PC-9 (cell line): ENCODE results near the gene ADORA2A. TPM values are rescaled to one million over a fixed set of nuclear protein-coding genes. Genes with fewer than 3 reads are reported as not detected.

Experiments used
- BruUV-seq: library from RNA; stranded (reverse); fragments of 400-500 nt; replicated peaks from 2 replicates; lab custom pipeline; 2021; lab: Mats Ljungman, UMichigan
- CTCF ChIA-PET: fragments of 300-600 bp; sonication (Branson Sonifier 250); formaldehyde crosslinking; loops from one replicate; lab custom pipeline; 2022; ENCODE audit warnings: antibody characterized with exemption; lab: Charles Lee
- POLR2A ChIA-PET: fragments of 300-600 bp; sonication (Branson Sonifier 250); formaldehyde crosslinking; loops from one replicate; lab custom pipeline; 2022; ENCODE audit warnings: antibody characterized with exemption; ENCODE audit not compliant: unreplicated experiment; lab: Charles Lee
- DNase-seq, 2 experiments: peaks; one replicate each; pipeline versions ENCODE4 v3.0.0 to v3.0.0-alpha.2; 2015 to 2022; ENCODE audit warnings: mixed read lengths in 1 of 2
- H2AFZ ChIP-seq: fragments of 200-600 bp; sonication (generic); 2 replicates; pipeline ENCODE4 v1.8.1; 2017; ENCODE audit warnings: antibody characterized with exemption
- H3F3A ChIP-seq: fragments of 200-600 bp; sonication (generic); 2 replicates; pipeline ENCODE4 v1.8.1; 2017; ENCODE audit warnings: antibody characterized with exemption, mild to moderate bottlenecking, low read depth; ENCODE audit not compliant: insufficient read depth
- H3K27ac ChIP-seq: fragments of 200-600 bp; sonication (generic); 2 replicates; pipeline ENCODE4 v1.6.1; 2016; ENCODE audit warnings: mixed run types
- H3K27me3 ChIP-seq: fragments of 200-600 bp; sonication (generic); 2 replicates; pipeline ENCODE4 v1.6.1; 2016; ENCODE audit warnings: low read depth, mixed run types; ENCODE audit not compliant: insufficient read depth
- H3K36me3 ChIP-seq: fragments of 200-600 bp; sonication (generic); 2 replicates; pipeline ENCODE4 v1.6.1; 2016; ENCODE audit warnings: low read depth, mixed run types
- H3K4me1 ChIP-seq: fragments of 200-600 bp; sonication (generic); replicated peaks from 2 replicates; pipeline ENCODE4 v1.6.1; 2016; ENCODE audit warnings: mixed run types; ENCODE audit not compliant: insufficient read depth
- H3K4me2 ChIP-seq: fragments of 200-600 bp; sonication (generic); 2 replicates; pipeline ENCODE4 v1.6.1; 2017; ENCODE audit warnings: mixed run types
- H3K4me3 ChIP-seq: fragments of 200-600 bp; sonication (generic); 2 replicates; pipeline ENCODE4 v1.6.1; 2016; ENCODE audit warnings: mixed run types
- H3K79me2 ChIP-seq: fragments of 200-600 bp; sonication (generic); 2 replicates; pipeline ENCODE4 v1.6.1; 2017; ENCODE audit warnings: low read depth, mixed run types
- H3K9me2 ChIP-seq: fragments of 200-600 bp; sonication (generic); 2 replicates; pipeline ENCODE4 v1.8.1; 2017; ENCODE audit warnings: mild to moderate bottlenecking; ENCODE audit not compliant: insufficient read depth
- H3K9me3 ChIP-seq: fragments of 200-600 bp; sonication (generic); 2 replicates; pipeline ENCODE4 v1.8.1; 2016; ENCODE audit warnings: low read depth; ENCODE audit not compliant: insufficient read depth
- H4K20me1 ChIP-seq: fragments of 200-600 bp; sonication (generic); 2 replicates; pipeline ENCODE4 v1.8.1; 2017; ENCODE audit not compliant: insufficient read depth
- CTCF ChIP-seq: fragments of 200-600 bp; sonication (generic); conservative IDR thresholded peaks from 2 replicates; pipeline ENCODE4 v1.6.1; 2017; ENCODE audit warnings: mixed run types, antibody characterized with exemption, mild to moderate bottlenecking, moderate library complexity
- EZH2 ChIP-seq: fragments of 200-600 bp; sonication (generic); IDR thresholded peaks from 2 replicates; pipeline ENCODE4 v1.8.0; 2017; ENCODE audit warnings: antibody characterized with exemption, low read depth
- intact Hi-C: fragments of 100-400 bp; cut with micrococcal nuclease; formaldehyde crosslinking; loops from one replicate; pipeline ENCODE4 v1.10.0; 2022; ENCODE audit not compliant: unreplicated experiment
- total RNA-seq: library from RNA; stranded (reverse); gene quantifications from 2 replicates; pipeline ENCODE4 v1.2.3, GENCODE V29; 2021

The ADORA2A gene
- total RNA-seq, 1 experiment from 2014 or later = 1.8 TPM

- no peaks in the 10 kb centered on the region for H3K9me3 ChIP-seq
- H3K4me2 ChIP-seq = peak overlapping the region; percentile 66
- ChIA-PET POLR2A (interaction anchor here (0.6 to 0.7 kb wide), 2 partner anchors 84 to 105 kb away, joined by 4 read pairs; no protein-coding TSS in a partner anchor), CTCF (interaction anchor here (0.6 kb wide), 1 partner anchor 216 kb away, joined by 16 read pairs; no protein-coding TSS in a partner anchor)
- H3K36me3 ChIP-seq = 0 out of 2 replicates have a peak, but pooled peaks cover 9% of the 10 kb centered on the region
- H3F3A ChIP-seq = peaks cover 37% of the 10 kb centered on the region
- peaks cover 33% of the 10 kb centered on the region for H3K4me1 ChIP-seq
- TF ChIP-seq EZH2 (no peak), CTCF (no peak)
- 0 out of 2 replicates have a peak, but pooled peaks cover 6% of the 10 kb centered on the region for H3K79me2 ChIP-seq
- intact Hi-C loops = loop anchor here (5.0 kb wide), 1 partner anchor 120 kb away; no protein-coding TSS in a partner anchor
- peak overlapping the region; percentile 25; the same call in 1 of the 2 replicates for H3K4me3 ChIP-seq
- H4K20me1 ChIP-seq = no peaks in the 10 kb centered on the region
- H3K27ac ChIP-seq = peak overlapping the region; percentile 77
- H2AFZ ChIP-seq = no peak overlapping the region
- peak; percentile 20 to 65 for DNase-seq
- H3K9me2 ChIP-seq = no peaks in the 10 kb centered on the region
- no peaks in the 10 kb centered on the region for H3K27me3 ChIP-seq
- no TSS peak for BruUV-seq
These were observed 25.4 kb upstream of the ADORA2A start for GRCh38 chr22:24401931-24402367.

- ChIA-PET CTCF (interaction anchor here (0.5 to 0.6 kb wide), 2 partner anchors 15 to 216 kb away, joined by 3 to 16 read pairs; no protein-coding TSS in a partner anchor), POLR2A (interaction anchor here (0.6 to 0.7 kb wide), 3 partner anchors 84 to 104 kb away, joined by 4 to 6 read pairs (median 4); no protein-coding TSS in a partner anchor)
- Histone ChIP-seq H3K79me2 (0 out of 2 replicates have a peak, but pooled peaks cover 6% of the 10 kb centered on the region), H3K9me2 (no peaks in the 10 kb centered on the region), H3K4me1 (peaks cover 33% of the 10 kb centered on the region), H3K27ac (peak overlapping the region; percentile 77), H3F3A (peaks cover 37% of the 10 kb centered on the region), H3K27me3 (no peaks in the 10 kb centered on the region), H3K4me3 (peak overlapping the region; percentile 25; the same call in 1 of the 2 replicates), H3K4me2 (peak overlapping the region; percentile 66), H3K9me3 (no peaks in the 10 kb centered on the region), H2AFZ (no peak overlapping the region), H4K20me1 (no peaks in the 10 kb centered on the region), H3K36me3 (0 out of 2 replicates have a peak, but pooled peaks cover 9% of the 10 kb centered on the region)
- TF ChIP-seq EZH2 (no peak), CTCF (no peak)
- intact Hi-C loops = loop anchor here (5.0 kb wide), 1 partner anchor 120 kb away; no protein-coding TSS in a partner anchor
- no TSS peak for BruUV-seq
- DNase-seq = peak; percentile 69 to 97
These were observed 24.8 kb upstream of the ADORA2A start for GRCh38 chr22:24402460-24403192.

GRCh38 chr22:24403346-24403745, 24.1 kb upstream of the ADORA2A start:
- Histone ChIP-seq H3K9me2 (no peaks in the 10 kb centered on the region), H3K27me3 (no peaks in the 10 kb centered on the region), H3K4me3 (no peak overlapping the region), H2AFZ (no peak overlapping the region), H3K27ac (peak overlapping the region; percentile 77), H3K4me2 (peak overlapping the region; percentile 66), H3K36me3 (0 out of 2 replicates have a peak, but pooled peaks cover 7% of the 10 kb centered on the region), H3K4me1 (peaks cover 33% of the 10 kb centered on the region), H3K9me3 (no peaks in the 10 kb centered on the region), H3F3A (peaks cover 37% of the 10 kb centered on the region), H4K20me1 (no peaks in the 10 kb centered on the region), H3K79me2 (0 out of 2 replicates have a peak, but pooled peaks cover 6% of the 10 kb centered on the region)
- intact Hi-C loops = loop anchor here (5.0 kb wide), 1 partner anchor 119 kb away; no protein-coding TSS in a partner anchor
- ChIA-PET POLR2A (no interaction called here), CTCF (no interaction called here)
- no peak for DNase-seq
- TF ChIP-seq EZH2 (no peak), CTCF (no peak)
- no TSS peak for BruUV-seq
